ENCODE results near the gene SATB2. TPM values are rescaled to one million over a fixed set of nuclear protein-coding genes. Genes with fewer than 3 reads are reported as not detected.

Gene SATB2
- total RNA-seq, 6 experiments from 2014 or later: 3.3 to 8.5 (median 6.0) TPM

GRCh38 chr2:199464606-199465352, 7.0 kb upstream of the SATB2 start:
- TF ChIP-seq POLR2A (IDR thresholded peaks at IDR 0.05) (no peak), CTCF (IDR thresholded peaks at IDR 0.05) (no peak)
- intact Hi-C loops (cut with DNase I): no loop called here
- Histone ChIP-seq H3K36me3 (no peaks in the 10 kb centered on the region), H3K4me1 (peaks cover 0 to 26% (median 7%) of the 10 kb centered on the region in 4 donors), H3K9me3 (no peaks in the 10 kb centered on the region), H3K27me3 (peaks cover 20 to 72% of the 10 kb centered on the region in 2 donors), H3K27ac (no peak overlapping the region), H3K4me3 (no peak overlapping the region)
- DNase-seq (no peak), ATAC-seq (no peak)
- 4% methylated on average over 13 of the region's 46 CpGs for WGBS (ENCODE audit: insufficient coverage, low coverage, low lambda C conversion rate, missing lambda C conversion rate)

- H3K27me3 ChIP-seq: peaks cover 20 to 69% of the 10 kb centered on the region in 2 donors
- peaks cover 0 to 27% (median 7%) of the 10 kb centered on the region in 4 donors for H3K4me1 ChIP-seq
- H3K36me3 ChIP-seq: no peaks in the 10 kb centered on the region
- ATAC-seq: no peak
- H3K4me3 ChIP-seq: peak overlapping the region in 2 of 3 donors; percentile 35 to 49
- no peak overlapping the region for H3K27ac ChIP-seq
- 0% methylated on average over 5 of the region's 64 CpGs for WGBS (ENCODE audit: insufficient coverage, low coverage, low lambda C conversion rate, missing lambda C conversion rate)
- DNase-seq: peak in 1 of 3 donors; percentile 55
- no peaks in the 10 kb centered on the region for H3K9me3 ChIP-seq
- intact Hi-C loops (cut with DNase I): no loop called here
- TF ChIP-seq POLR2A (IDR thresholded peaks at IDR 0.05): no peak
- no peak for TF ChIP-seq CTCF (IDR thresholded peaks at IDR 0.05)
Measured at GRCh38 chr2:199463708-199464605, 6.2 kb upstream of the SATB2 start.

- H3K4me3 ChIP-seq: peak overlapping the region; percentile 35 to 49 (median 49)
- peaks cover 20 to 61% of the 10 kb centered on the region in 2 donors for H3K27me3 ChIP-seq
- WGBS (ENCODE audit: insufficient coverage, low coverage, low lambda C conversion rate, missing lambda C conversion rate): 1% methylated on average over 19 of the region's 63 CpGs
- no peak for TF ChIP-seq POLR2A (IDR thresholded peaks at IDR 0.05)
- peak; percentile 69 to 86 (median 78) for TF ChIP-seq CTCF (IDR thresholded peaks at IDR 0.05)
- H3K27ac ChIP-seq: no peak overlapping the region
- peak; percentile 79 to 82 (median 80) for DNase-seq
- H3K9me3 ChIP-seq: no peaks in the 10 kb centered on the region
- intact Hi-C loops (cut with DNase I): no loop called here
- no peaks in the 10 kb centered on the region for H3K36me3 ChIP-seq
- H3K4me1 ChIP-seq: peaks cover 0 to 27% (median 7%) of the 10 kb centered on the region in 4 donors
- ATAC-seq: peak; percentile 68 to 77 (median 74)
Measured at GRCh38 chr2:199462956-199463692, 5.4 kb upstream of the SATB2 start.

GRCh38 chr2:199462347-199462955, 4.7 kb upstream of the SATB2 start:
- H3K4me3 ChIP-seq: no peak overlapping the region
- peaks cover 16 to 58% of the 10 kb centered on the region in 2 donors for H3K27me3 ChIP-seq
- no peak for ATAC-seq
- DNase-seq: no peak
- no peak for TF ChIP-seq POLR2A (IDR thresholded peaks at IDR 0.05)
- TF ChIP-seq CTCF (IDR thresholded peaks at IDR 0.05): no peak
- no peaks in the 10 kb centered on the region for H3K36me3 ChIP-seq
- 7% methylated on average over 13 of the region's 46 CpGs for WGBS (ENCODE audit: insufficient coverage, low coverage, low lambda C conversion rate, missing lambda C conversion rate)
- no peaks in the 10 kb centered on the region for H3K9me3 ChIP-seq
- intact Hi-C loops (cut with DNase I): no loop called here
- peaks cover 0 to 30% (median 7%) of the 10 kb centered on the region in 4 donors for H3K4me1 ChIP-seq
- no peak overlapping the region for H3K27ac ChIP-seq

Measured in right lobe of liver (tissue), 6 donors.